ENCODE measurements around the gene ZNF84. TPM values are rescaled to one million over a fixed set of nuclear protein-coding genes. Genes with fewer than 3 reads are reported as not detected.

The ZNF84 gene
- total and polyA plus RNA-seq, 10 of the 15 experiments (the other 5 are each of a cell fraction or from before 2014, with no cell fraction given): 10.4 to 35.3 (median 16.6) TPM

DNA sequence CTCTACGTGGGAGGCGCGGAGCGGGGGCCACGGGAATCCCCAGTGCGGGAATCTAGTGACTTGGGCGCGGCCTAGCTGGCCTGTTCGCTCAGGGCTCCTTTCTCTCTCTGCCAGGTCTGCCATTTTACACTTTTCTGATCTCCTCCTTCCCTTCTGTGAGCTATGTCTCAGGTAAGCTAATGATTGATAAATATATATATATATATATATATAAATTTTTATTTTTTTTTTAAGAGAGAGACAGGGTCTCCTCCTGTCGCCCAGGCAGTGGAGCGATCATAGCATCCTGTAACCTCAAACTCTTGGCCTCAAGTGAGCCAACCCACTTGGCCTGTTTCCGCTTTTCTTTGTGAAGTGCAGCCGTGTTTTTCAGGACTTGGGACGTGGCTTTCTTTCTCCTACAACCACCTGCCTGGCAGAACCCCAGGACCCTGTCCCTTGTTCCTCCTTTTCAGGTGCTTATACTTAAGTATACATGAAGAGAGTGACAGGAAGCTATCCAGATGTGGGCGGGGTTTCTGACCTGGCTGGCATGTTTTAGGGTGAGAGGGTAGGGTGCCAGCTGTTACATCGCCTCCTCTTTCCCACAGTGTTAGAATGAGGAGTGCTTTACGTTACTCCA lies 44.0 kb downstream of the ZNF84 start:
- POLR2A ChIA-PET: interaction anchor here (0.6 to 2.1 kb wide), 2 partner anchors 51 to 100 kb away, joined by 3 to 6 read pairs; partner anchors contain the start of gene ZNF268

More for the DNA sequence above, 44.0 kb downstream of the ZNF84 start:
- ATAC-seq (no peak), FAIRE-seq (no peak), DNase-seq (ENCODE audit: low read depth, low spot score) (no peak)
- Histone ChIP-seq H3K9ac (ENCODE audit: control insufficient read depth, insufficient read depth, low read length) (peak overlapping the region; percentile 88), H4K20me1 (ENCODE audit: control insufficient read depth, insufficient read depth) (no peaks in the 10 kb centered on the region), H3K4me2 (ENCODE audit: control insufficient read depth, insufficient read depth) (peak overlapping the region; percentile 87), H3K27me3 (replicated peaks in 1 of 2; ENCODE audit: control insufficient read depth in 2 of 2, insufficient read depth in 2 of 2, low read length in 1 of 2) (no peaks in the 10 kb centered on the region), H2AFZ (ENCODE audit: control insufficient read depth, low read depth, low read length) (peak overlapping the region; percentile 83), H3K9me3 (replicated peaks; ENCODE audit: control insufficient read depth, insufficient read depth, low read length) (peaks cover 51% of the 10 kb centered on the region), H3K4me1 (ENCODE audit: control insufficient read depth, insufficient read depth, low read length) (no peaks in the 10 kb centered on the region), H3K79me2 (ENCODE audit: control insufficient read depth, insufficient read depth, low read length) (peaks cover 6% of the 10 kb centered on the region), H3K27ac (ENCODE audit: control insufficient read depth, insufficient read depth) (peak overlapping the region; percentile 93), H3K4me3 (peak overlapping the region; percentile 81), H3K36me3 (ENCODE audit: control insufficient read depth in 2 of 2, insufficient read depth in 2 of 2, low read length in 1 of 2) (peaks cover 0 to 18% of the 10 kb centered on the region in 2 experiments; a peak in 3 of 4 replicates)
- in situ Hi-C loops (cut with MboI) (loop anchor here (5.0 kb wide), 1 partner anchor 94 kb away; the partner anchor contains the start of gene ZNF26), intact Hi-C loops (cut with micrococcal nuclease; ENCODE audit: unreplicated experiment) (loop anchor here (5.0 kb wide), 1 partner anchor 319 kb away; the partner anchor contains the start of gene ANKLE2)
- SMC1A ChIA-PET (ENCODE audit: uncharacterized antibody, unreplicated experiment): interaction anchor here (0.6 to 2.4 kb wide), 3 partner anchors 42 to 100 kb away, joined by 3 to 12 read pairs (median 4); partner anchors contain the start of gene ZNF268
- WGBS (ENCODE audit: insufficient coverage, insufficient replicate concordance, low lambda C conversion rate, missing lambda C conversion rate): 32% methylated on average over 17 of the region's 17 CpGs
- BruUV-seq (replicated peaks): no TSS peak
- CTCF ChIA-PET: interaction anchor here (2.5 kb wide), 1 partner anchor 100 kb away, joined by 12 read pairs; the partner anchor contains the start of gene ZNF268
- RAD21 ChIA-PET (ENCODE audit: unreplicated experiment): interaction anchor here (2.0 kb wide), 1 partner anchor 100 kb away, joined by 4 read pairs; the partner anchor contains the start of gene ZNF268
- 0 out of 2 replicates have a peak, but pooled peaks have one; percentile 11 for TF ChIP-seq TAF1 (IDR thresholded peaks at IDR 0.05; ENCODE audit: borderline replicate concordance, low read depth, low read length)
- no peak for TF ChIP-seq BACH1 (IDR thresholded peaks at IDR 0.05; ENCODE audit: borderline replicate concordance)
- peak in 1 of 2 experiments; percentile 73; a peak in 2 of 3 replicates for TF ChIP-seq EGR1 (IDR thresholded peaks at IDR 0.05; ENCODE audit: borderline replicate concordance in 1 of 2, low read depth in 2 of 2, low read length in 2 of 2)
- peak; percentile 1 for TF ChIP-seq RELA (IDR thresholded peaks at IDR 0.05; ENCODE audit: borderline replicate concordance, partially characterized antibody)
- TF ChIP-seq YY1 (IDR thresholded peaks at IDR 0.05; ENCODE audit: low read depth, low read length): peak; percentile 50; the same call in 1 of the 2 replicates
- TF ChIP-seq, protein P1, sequence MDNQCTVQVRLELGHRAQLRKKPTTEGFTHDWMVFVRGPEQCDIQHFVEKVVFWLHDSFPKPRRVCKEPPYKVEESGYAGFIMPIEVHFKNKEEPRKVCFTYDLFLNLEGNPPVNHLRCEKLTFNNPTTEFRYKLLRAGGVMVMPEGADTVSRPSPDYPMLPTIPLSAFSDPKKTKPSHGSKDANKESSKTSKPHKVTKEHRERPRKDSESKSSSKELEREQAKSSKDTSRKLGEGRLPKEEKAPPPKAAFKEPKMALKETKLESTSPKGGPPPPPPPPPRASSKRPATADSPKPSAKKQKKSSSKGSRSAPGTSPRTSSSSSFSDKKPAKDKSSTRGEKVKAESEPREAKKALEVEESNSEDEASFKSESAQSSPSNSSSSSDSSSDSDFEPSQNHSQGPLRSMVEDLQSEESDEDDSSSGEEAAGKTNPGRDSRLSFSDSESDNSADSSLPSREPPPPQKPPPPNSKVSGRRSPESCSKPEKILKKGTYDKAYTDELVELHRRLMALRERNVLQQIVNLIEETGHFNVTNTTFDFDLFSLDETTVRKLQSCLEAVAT (IDR thresholded peaks at IDR 0.05): peak; percentile 22; the same call in 1 of the 2 replicates
- TF ChIP-seq, protein P2, sequence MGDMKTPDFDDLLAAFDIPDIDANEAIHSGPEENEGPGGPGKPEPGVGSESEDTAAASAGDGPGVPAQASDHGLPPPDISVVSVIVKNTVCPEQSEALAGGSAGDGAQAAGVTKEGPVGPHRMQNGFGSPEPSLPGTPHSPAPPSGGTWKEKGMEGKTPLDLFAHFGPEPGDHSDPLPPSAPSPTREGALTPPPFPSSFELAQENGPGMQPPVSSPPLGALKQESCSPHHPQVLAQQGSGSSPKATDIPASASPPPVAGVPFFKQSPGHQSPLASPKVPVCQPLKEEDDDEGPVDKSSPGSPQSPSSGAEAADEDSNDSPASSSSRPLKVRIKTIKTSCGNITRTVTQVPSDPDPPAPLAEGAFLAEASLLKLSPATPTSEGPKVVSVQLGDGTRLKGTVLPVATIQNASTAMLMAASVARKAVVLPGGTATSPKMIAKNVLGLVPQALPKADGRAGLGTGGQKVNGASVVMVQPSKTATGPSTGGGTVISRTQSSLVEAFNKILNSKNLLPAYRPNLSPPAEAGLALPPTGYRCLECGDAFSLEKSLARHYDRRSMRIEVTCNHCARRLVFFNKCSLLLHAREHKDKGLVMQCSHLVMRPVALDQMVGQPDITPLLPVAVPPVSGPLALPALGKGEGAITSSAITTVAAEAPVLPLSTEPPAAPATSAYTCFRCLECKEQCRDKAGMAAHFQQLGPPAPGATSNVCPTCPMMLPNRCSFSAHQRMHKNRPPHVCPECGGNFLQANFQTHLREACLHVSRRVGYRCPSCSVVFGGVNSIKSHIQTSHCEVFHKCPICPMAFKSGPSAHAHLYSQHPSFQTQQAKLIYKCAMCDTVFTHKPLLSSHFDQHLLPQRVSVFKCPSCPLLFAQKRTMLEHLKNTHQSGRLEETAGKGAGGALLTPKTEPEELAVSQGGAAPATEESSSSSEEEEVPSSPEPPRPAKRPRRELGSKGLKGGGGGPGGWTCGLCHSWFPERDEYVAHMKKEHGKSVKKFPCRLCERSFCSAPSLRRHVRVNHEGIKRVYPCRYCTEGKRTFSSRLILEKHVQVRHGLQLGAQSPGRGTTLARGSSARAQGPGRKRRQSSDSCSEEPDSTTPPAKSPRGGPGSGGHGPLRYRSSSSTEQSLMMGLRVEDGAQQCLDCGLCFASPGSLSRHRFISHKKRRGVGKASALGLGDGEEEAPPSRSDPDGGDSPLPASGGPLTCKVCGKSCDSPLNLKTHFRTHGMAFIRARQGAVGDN (IDR thresholded peaks at IDR 0.05): no peak
- TF ChIP-seq, protein P3, sequence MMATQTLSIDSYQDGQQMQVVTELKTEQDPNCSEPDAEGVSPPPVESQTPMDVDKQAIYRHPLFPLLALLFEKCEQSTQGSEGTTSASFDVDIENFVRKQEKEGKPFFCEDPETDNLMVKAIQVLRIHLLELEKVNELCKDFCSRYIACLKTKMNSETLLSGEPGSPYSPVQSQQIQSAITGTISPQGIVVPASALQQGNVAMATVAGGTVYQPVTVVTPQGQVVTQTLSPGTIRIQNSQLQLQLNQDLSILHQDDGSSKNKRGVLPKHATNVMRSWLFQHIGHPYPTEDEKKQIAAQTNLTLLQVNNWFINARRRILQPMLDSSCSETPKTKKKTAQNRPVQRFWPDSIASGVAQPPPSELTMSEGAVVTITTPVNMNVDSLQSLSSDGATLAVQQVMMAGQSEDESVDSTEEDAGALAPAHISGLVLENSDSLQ (IDR thresholded peaks at IDR 0.05): 0 out of 2 replicates have a peak, but pooled peaks have one; percentile 20
